HG03108 (cell line): Measurements from ENCODE around the gene THBS1.

Experiments
- ATAC-seq: cut with Tn5 transposase; IDR thresholded peaks from one replicate; pipeline ENCODE4 v1.9.1; 2021; ENCODE audit warnings: moderate library complexity; ENCODE audit not compliant: unreplicated experiment

THBS1 gene

DNA sequence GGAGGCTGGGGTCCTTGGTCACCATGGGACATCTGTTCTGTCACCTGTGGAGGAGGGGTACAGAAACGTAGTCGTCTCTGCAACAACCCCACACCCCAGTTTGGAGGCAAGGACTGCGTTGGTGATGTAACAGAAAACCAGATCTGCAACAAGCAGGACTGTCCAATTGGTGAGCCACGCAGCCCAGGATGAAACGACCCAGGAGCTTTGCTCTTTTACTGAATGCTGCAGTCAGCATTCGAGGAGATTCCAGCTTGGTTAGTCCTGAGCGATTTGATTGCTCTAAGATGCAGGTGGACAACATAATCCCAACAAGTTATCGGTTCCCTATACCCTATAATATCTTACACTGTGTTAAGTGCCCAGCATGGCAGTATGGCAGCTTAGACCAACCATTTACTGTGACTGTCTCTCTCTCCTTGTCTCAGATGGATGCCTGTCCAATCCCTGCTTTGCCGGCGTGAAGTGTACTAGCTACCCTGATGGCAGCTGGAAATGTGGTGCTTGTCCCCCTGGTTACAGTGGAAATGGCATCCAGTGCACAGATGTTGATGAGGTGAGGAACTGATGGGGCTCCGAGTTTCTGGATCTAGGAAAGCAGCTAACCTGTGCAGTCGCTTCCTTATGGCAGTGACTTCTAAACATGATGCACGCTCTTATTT is 7.8 kb downstream of the THBS1 start:
- ATAC-seq, result no peak

DNA sequence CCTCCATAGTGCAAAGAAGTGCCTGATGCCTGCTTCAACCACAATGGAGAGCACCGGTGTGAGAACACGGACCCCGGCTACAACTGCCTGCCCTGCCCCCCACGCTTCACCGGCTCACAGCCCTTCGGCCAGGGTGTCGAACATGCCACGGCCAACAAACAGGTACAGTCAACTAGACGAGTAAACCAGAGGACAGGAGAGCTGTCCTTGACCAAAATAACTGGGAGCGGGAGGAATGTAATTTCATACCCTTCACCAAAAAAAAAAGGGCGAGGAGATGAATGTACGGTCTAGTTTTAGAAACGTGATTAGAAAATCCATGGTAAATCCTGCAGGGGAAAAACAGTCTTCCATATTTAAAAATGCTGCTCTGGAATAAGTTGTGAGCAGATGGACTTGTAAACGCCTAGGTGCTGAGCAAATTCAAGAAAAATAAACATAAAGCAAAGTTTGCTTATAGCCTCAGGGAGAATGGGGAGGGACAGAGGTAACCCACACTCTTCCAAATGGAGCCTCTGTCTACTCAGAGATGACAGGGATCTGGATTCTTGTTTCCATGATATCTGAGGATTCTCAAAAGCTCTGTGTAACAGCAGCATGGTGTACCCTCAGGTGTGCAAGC is 8.4 kb downstream of the THBS1 start:
- ATAC-seq, result no peak

DNA sequence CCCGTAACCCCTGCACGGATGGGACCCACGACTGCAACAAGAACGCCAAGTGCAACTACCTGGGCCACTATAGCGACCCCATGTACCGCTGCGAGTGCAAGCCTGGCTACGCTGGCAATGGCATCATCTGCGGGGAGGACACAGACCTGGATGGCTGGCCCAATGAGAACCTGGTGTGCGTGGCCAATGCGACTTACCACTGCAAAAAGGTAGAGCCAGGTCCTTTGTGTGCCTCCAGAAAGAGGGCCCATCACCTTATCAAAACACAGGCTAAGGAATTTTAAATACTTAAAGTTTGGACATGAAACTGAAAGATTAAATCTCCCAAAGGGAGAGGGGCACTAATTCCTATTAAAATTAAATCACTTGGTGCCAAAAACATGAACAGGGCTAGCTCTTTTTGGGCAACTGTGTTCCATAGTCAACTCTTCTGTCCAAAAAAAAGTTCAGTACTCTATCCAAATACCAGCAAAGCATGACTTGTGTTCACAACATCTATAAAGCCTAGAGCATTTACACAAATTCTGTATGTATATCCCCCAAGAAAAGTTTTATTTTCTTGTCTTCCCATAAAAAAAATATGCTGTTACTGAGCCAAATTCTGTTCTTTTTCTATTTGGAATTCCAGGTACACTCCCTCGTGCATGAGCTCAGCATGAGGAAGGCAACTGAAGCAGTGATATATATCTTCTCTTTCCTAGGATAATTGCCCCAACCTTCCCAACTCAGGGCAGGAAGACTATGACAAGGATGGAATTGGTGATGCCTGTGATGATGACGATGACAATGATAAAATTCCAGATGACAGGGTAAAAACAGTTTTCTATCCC is 9.2 kb downstream of the THBS1 start:
- ATAC-seq, result no peak

DNA sequence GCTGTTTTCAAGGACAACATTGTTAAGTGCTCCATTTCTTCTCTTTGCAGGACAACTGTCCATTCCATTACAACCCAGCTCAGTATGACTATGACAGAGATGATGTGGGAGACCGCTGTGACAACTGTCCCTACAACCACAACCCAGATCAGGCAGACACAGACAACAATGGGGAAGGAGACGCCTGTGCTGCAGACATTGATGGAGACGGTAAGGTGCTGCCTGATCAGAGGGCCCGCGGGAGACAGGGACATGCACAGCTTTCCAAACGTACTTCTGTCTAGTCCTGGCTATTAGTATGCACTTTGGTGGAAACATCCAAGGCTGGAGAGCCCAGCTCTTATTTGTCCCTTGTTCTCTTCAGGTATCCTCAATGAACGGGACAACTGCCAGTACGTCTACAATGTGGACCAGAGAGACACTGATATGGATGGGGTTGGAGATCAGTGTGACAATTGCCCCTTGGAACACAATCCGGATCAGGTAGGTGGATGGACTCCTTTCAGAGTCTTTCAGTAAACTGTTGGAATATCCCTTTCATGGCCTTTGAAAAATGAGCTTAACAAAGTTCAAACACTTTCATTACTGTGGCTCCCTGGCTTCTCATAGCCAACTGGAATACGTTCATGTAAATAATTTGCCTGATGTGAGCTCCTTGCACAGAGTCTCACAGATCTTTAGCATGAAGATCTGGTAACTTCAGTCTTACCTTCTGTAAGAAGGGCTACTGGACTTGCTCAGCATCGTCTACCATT is 10.4 kb downstream of the THBS1 start:
- no peak for ATAC-seq

DNA sequence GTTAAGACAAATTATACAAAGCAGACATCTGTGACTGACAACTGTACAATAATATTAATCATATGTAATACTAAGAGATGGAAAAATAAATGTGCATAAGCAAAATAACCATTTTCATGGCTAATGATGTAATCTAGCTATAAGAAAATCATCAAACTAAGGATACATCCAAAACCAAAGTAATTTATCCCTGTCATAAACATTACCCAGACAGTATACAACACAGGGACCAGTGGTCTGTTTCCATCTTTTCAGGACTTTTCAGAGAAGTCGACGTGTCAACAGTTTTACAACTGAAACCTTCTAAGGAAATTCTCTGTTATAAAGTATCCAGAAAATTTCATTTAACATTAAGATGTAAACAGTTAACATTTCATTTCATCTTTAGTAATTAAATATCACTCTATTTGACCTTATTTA is 11.0 kb downstream of the THBS1 start:
- ATAC-seq, result no peak

DNA sequence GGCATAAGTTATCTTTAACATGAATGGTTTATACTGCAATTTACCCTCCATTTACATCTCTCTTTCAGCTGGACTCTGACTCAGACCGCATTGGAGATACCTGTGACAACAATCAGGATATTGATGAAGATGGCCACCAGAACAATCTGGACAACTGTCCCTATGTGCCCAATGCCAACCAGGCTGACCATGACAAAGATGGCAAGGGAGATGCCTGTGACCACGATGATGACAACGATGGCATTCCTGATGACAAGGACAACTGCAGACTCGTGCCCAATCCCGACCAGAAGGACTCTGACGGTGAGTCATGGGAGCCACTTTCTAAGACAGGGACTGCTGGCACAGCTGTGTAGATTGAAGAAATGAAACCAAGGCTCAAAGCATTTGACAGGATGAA is 11.6 kb downstream of the THBS1 start:
- ATAC-seq, result no peak

DNA sequence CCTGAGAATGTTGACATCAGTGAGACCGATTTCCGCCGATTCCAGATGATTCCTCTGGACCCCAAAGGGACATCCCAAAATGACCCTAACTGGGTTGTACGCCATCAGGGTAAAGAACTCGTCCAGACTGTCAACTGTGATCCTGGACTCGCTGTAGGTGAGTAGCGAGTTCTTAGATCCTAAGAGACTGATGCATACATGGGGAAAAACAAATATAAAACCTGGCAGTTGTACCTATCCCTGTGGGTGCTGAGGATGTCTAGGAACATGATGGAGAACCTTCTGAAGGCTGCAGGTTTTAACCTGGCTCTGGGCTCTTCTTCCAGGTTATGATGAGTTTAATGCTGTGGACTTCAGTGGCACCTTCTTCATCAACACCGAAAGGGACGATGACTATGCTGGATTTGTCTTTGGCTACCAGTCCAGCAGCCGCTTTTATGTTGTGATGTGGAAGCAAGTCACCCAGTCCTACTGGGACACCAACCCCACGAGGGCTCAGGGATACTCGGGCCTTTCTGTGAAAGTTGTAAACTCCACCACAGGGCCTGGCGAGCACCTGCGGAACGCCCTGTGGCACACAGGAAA is 12.3 kb downstream of the THBS1 start:
- ATAC-seq, result no peak

DNA sequence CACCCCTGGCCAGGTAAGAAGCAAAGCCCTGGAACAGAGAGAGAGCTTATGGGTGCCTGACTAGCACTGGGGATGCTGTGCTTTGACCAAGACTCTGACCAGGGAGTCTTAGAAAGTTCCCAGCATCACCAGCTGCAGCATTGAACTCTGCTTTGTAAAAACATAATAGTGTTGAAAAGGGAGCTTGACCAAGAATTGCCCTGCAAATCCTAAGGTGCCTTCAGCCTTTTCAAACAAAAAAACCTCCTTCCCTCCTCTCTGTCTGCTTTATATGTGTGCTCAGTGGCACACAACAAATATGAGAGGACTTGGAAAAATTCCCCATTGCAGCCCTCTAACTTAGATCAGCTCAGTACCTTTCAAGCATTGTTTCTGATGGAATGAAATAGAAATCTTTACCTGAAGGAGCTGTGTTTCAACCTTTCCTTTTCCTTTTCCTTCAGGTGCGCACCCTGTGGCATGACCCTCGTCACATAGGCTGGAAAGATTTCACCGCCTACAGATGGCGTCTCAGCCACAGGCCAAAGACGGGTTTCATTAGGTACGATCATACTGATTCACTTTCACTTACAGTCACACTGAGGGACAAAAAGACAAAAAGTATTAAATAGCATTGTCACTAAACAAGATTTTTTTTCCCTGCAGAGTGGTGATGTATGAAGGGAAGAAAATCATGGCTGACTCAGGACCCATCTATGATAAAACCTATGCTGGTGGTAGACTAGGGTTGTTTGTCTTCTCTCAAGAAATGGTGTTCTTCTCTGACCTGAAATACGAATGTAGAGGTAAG is 13.0 kb downstream of the THBS1 start:
- ATAC-seq, result no peak

DNA sequence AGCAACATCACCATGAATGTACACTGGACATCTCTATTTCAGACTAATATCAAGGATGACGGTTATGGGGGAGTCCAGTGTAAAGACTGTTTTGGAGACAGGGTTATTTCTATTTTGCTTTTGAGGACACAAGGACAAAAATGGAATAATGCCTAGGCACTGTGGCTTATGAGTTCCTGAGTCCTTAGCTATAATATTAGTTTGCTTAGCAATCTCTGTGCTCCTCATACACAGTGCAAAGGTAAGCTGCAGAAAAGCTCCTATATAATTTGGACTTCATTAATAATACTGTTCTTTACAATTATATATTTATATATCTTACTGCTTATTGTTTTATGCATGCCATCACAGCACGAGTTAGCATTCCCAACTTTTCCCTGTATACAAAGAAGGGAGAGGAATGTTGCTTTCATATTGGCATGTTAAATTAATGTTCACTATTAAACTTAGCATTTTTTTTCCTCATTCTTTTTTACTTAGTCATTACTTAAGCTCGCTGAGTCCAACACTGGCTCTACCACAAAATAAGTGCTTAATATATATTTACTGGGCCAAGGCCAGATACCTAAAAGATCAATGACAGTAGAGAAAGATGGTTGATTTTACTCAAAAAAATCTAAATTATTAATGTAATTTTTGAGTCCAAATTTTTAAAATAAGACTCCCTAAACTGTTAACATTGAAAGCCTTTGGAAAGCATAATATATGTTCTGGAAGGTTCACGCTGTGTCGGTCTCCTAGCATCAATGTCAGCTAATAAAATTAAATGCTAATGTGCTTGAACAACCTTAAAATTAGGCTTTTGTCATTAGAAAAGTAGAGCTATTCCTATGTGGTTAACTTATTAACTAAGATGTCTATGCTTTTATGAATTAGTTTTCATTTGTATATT is 13.8 kb downstream of the THBS1 start:
- no peak for ATAC-seq

DNA sequence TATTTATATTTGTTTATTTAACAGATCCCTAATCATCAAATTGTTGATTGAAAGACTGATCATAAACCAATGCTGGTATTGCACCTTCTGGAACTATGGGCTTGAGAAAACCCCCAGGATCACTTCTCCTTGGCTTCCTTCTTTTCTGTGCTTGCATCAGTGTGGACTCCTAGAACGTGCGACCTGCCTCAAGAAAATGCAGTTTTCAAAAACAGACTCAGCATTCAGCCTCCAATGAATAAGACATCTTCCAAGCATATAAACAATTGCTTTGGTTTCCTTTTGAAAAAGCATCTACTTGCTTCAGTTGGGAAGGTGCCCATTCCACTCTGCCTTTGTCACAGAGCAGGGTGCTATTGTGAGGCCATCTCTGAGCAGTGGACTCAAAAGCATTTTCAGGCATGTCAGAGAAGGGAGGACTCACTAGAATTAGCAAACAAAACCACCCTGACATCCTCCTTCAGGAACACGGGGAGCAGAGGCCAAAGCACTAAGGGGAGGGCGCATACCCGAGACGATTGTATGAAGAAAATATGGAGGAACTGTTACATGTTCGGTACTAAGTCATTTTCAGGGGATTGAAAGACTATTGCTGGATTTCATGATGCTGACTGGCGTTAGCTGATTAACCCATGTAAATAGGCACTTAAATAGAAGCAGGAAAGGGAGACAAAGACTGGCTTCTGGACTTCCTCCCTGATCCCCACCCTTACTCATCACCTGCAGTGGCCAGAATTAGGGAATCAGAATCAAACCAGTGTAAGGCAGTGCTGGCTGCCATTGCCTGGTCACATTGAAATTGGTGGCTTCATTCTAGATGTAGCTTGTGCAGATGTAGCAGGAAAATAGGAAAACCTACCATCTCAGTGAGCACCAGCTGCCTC is 14.7 kb downstream of the THBS1 start:
- no peak for ATAC-seq

DNA sequence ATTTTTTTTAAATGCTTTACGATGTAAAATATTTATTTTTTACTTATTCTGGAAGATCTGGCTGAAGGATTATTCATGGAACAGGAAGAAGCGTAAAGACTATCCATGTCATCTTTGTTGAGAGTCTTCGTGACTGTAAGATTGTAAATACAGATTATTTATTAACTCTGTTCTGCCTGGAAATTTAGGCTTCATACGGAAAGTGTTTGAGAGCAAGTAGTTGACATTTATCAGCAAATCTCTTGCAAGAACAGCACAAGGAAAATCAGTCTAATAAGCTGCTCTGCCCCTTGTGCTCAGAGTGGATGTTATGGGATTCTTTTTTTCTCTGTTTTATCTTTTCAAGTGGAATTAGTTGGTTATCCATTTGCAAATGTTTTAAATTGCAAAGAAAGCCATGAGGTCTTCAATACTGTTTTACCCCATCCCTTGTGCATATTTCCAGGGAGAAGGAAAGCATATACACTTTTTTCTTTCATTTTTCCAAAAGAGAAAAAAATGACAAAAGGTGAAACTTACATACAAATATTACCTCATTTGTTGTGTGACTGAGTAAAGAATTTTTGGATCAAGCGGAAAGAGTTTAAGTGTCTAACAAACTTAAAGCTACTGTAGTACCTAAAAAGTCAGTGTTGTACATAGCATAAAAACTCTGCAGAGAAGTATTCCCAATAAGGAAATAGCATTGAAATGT is 15.6 kb downstream of the THBS1 start:
- ATAC-seq, result no peak

DNA sequence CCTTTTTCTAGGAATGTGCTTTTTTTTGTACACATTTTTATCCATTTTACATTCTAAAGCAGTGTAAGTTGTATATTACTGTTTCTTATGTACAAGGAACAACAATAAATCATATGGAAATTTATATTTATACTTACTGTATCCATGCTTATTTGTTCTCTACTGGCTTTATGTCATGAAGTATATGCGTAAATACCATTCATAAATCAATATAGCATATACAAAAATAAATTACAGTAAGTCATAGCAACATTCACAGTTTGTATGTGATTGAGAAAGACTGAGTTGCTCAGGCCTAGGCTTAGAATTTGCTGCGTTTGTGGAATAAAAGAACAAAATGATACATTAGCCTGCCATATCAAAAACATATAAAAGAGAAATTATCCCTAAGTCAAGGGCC is 16.5 kb downstream of the THBS1 start:
- no peak for ATAC-seq

DNA sequence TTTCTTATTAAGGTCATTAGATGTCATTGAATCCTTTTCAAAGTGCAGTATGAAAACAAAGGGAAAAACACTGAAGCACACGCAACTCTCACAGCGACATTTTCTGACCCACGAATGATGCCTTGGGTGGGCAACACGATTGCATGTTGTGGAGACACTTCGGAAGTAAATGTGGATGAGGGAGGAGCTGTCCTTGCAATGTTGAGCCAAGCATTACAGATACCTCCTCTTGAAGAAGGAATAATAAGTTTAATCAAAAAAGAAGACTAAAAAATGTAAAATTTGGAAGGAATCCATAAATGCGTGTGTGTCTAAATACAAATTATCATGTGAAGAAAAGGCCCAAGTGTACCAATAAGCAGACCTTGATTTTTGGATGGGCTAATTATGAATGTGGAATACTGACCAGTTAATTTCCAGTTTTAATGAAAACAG is 16.9 kb downstream of the THBS1 start:
- no peak for ATAC-seq

DNA sequence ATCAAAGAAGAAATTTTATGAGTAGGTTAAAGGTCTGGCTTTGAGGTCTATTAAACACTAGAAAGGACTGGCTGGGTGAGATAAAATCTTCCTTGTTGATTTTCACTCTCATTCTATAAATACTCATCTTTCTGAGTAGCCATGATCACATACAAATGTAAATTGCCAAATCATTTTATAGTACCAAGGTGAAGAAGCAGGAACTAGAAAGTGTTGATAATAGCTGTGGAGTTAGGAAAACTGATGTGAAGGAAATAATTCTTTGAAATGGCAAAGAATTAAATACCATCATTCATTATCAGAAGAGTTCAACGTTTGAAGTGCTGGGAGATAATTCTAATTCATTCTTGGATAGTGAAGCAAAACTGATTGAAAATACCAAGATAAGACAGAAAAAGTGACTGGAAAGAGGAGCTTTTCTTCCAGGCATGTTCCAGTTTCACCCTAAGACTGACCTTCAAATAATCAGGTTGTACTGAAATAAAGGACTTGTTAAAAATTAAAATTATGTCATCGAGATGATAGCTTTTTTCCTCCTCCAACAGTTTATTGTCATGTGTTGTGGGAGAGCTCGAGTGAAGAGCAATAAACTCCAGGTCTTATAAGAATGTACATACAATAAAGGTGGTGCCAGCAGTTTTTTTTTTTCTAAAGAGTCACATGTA is 17.4 kb downstream of the THBS1 start:
- no peak for ATAC-seq

DNA sequence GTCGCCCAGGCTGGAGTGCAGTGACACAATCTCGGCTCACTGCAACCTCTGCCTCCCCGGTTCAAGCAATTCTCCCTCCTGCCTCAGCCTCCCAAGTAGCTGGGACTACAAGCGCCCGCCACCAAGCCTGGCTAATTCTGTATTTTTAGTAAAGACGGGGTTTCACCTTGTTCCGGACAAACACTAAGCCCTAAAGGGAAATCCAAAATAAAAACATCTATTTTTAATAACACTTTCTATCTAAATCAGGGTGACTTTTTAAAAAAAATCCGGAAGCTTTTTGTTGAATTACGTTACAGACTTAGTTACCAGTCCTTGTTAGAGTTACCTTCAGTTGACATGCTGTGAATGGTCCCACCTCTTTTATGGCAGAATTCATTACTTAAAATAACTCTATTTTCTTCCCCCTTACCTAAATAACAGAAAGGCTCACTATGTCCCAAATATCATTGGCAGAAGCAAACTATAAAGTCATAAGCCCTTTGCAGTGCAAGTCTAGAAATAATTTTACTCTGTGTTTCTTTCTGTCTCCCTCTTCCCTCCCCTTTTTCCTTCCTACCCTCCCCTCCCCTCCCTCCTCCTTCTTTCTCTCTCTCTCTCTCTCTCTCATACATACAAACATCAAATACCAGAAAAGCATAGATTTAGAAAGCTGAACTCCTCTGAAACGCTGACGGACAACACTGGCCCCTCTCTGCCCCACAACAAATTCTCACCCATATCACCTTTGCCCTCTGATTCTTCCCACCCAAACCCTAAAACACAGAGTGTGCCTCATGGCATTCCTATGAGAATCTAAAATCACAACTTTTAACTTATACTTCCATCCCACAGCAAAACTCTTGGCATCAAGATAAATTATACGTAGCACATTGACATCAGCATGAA is 18.3 kb downstream of the THBS1 start:
- ATAC-seq, result no peak

DNA sequence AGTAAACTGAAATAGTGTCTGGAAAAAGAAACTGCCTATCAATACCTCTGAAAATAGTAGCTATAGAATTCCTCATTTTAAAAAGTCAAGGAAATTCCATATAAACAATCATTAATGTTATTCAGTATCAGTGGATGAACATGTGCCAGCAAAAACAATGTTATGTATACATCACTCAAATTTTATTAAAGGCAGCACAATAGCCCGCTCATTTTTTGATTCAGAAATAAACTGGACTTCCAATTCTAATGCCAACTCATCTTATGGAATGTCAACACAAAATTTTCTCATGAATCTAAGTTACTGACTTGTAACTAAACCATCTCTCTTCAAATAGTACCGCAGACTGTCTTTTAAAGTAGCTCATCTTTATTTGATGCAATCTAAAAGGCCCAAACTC is 19.0 kb downstream of the THBS1 start:
- ATAC-seq, result no peak
